Gastrocnemius medialis (tissue), 4 donors: ENCODE measurements around the gene NAALADL1. TPM values are rescaled to one million over a fixed set of nuclear protein-coding genes. Genes with fewer than 3 reads are reported as not detected.
A peak's percentile ranks its signal among the peaks of the same experiment; 100 is the strongest.

Source experiments
- ATAC-seq, 2 donors: fragments of 150-250 bp; one replicate each; pipeline ENCODE4 v1.9.1; 2016
- DNase-seq, 2 donors: peaks; one replicate each; pipeline ENCODE4 v3.0.0-alpha.2; 2019
- H3K27ac ChIP-seq, 4 donors: fragments of 200-600 bp; sonication (generic); 1 replicate in 1 of 4; 2 replicates in 3 of 4; pipeline ENCODE4 v1.5.1; 2016 to 2018; ENCODE audit warnings: mild to moderate bottlenecking in 2 of 4, moderate library complexity in 1 of 4
- H3K27me3 ChIP-seq, 3 donors: fragments of 200-600 bp; sonication (generic) in 2 of 3; 1 replicate in 1 of 3; 2 replicates in 2 of 3; pipeline versions ENCODE4 v1.5.1 to v1.6.0; 2016 to 2019; ENCODE audit warnings: mild to moderate bottlenecking in 1 of 3, moderate library complexity in 1 of 3
- H3K36me3 ChIP-seq, 2 donors: fragments of 200-600 bp; sonication (generic) in 1 of 2; one replicate each; pipeline ENCODE4 v1.5.1; 2017 to 2018
- H3K4me1 ChIP-seq, 2 donors: fragments of 200-600 bp; sonication (generic) in 1 of 2; one replicate each; pipeline ENCODE4 v1.5.1; 2016 to 2017; ENCODE audit warnings: mild to moderate bottlenecking in 2 of 2
- H3K4me3 ChIP-seq, 4 donors: fragments of 200-600 bp; sonication (generic) in 3 of 4; 1 replicate in 1 of 4; 2 replicates in 3 of 4; pipeline ENCODE4 v1.5.1; 2016 to 2019; ENCODE audit warnings: mild to moderate bottlenecking in 2 of 4
- H3K9me3 ChIP-seq, 3 donors: fragments of 200-600 bp; sonication (generic) in 2 of 3; 1 replicate in 1 of 3; 2 replicates in 2 of 3; pipeline ENCODE4 v1.5.1; 2016 to 2019
- POLR2A ChIP-seq, 2 donors: fragments of 450-650 bp; IDR thresholded peaks; one replicate each; pipeline ENCODE4 v1.6.1; 2017; ENCODE audit warnings: antibody characterized with exemption in 2 of 2, mild to moderate bottlenecking in 2 of 2, moderate library complexity in 2 of 2
- in situ Hi-C, 4 donors: fragments of 200-750 bp; cut with MboI; loops; one replicate each; pipeline versions ENCODE4 v1.15.0 to v1.8.0; 2017; ENCODE audit warnings: low sequenced_read_pairs in 4 of 4
- intact Hi-C: fragments of 100-400 bp; cut with DNase I; formaldehyde crosslinking; loops from one replicate; pipeline ENCODE4 v1.15.1; 2023; ENCODE audit warnings: low total_unique reads
- total RNA-seq, 4 donors: library from RNA; depleted of rRNA; stranded (reverse); fragments of >200 nt; gene quantifications; one replicate each; pipeline versions ENCODE4 v1.1.0 to v1.2.3, GENCODE V29; 2016
- TF ChIP-seq, protein P1 (sequence below), 5 experiments: fragments of 450-650 bp in 3 of 5; fragments of 200-600 bp in 2 of 5; sonication (generic) in 2 of 5; IDR thresholded peaks in 4 of 5; conservative IDR thresholded peaks in 1 of 5; 1 replicate in 4 of 5; 2 replicates in 1 of 5; pipeline ENCODE4 v1.5.1; 2016 to 2019; ENCODE audit warnings: antibody characterized with exemption in 5 of 5, mild to moderate bottlenecking in 3 of 5, moderate library complexity in 3 of 5

The NAALADL1 gene
- total RNA-seq, 4 donors from 2014 or later = 0.22 to 4.0 (median 2.6) TPM

DNA sequence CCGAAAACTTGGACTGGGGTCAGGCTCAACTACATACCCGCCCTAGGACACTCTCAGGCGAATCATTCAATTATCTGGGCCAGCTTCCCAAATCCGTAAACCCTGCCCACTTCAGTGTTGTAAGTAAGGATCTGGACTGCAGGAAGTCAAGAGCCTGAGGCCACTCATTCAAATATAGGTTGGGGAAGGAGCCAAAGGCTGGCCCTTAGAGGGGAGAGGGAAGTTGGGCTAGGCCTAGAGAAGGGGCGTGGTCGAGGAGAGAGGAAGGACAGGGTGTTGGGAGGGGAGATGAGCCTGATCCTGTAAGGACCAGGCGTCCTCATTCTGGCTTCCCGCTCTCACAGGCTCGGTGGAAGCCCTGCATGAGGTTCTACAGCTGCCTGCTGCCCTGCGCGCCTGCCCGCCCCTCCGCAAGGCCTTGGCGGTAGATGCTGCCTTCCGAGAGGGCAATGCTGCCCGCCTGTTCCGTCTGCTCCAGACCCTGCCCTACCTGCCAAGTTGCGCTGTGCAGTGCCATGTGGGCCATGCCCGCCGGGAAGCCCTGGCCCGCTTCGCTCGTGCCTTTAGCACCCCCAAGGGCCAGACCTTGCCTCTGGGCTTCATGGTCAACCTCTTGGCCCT lies 14.4 kb downstream of the NAALADL1 start:
- H3K4me1 ChIP-seq = peaks cover 14 to 21% of the 10 kb centered on the region in 2 donors
- intact Hi-C loops (loop anchor here (5.0 kb wide), 1 partner anchor 38 kb away; the partner anchor contains the start of genes CDCA5 and ZFPL1), in situ Hi-C loops (no loop called here)
- H3K36me3 ChIP-seq = peaks cover 0 to 10% of the 10 kb centered on the region in 2 donors
- no peak overlapping the region for H3K4me3 ChIP-seq
- no peaks in the 10 kb centered on the region for H3K9me3 ChIP-seq
- DNase-seq (peak; percentile 9 to 36), ATAC-seq (no peak)
- no peak overlapping the region for H3K27ac ChIP-seq
- H3K27me3 ChIP-seq = no peaks in the 10 kb centered on the region
- TF ChIP-seq, protein P1, sequence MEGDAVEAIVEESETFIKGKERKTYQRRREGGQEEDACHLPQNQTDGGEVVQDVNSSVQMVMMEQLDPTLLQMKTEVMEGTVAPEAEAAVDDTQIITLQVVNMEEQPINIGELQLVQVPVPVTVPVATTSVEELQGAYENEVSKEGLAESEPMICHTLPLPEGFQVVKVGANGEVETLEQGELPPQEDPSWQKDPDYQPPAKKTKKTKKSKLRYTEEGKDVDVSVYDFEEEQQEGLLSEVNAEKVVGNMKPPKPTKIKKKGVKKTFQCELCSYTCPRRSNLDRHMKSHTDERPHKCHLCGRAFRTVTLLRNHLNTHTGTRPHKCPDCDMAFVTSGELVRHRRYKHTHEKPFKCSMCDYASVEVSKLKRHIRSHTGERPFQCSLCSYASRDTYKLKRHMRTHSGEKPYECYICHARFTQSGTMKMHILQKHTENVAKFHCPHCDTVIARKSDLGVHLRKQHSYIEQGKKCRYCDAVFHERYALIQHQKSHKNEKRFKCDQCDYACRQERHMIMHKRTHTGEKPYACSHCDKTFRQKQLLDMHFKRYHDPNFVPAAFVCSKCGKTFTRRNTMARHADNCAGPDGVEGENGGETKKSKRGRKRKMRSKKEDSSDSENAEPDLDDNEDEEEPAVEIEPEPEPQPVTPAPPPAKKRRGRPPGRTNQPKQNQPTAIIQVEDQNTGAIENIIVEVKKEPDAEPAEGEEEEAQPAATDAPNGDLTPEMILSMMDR (IDR thresholded peaks at IDR 0.05 in 4 of 5, conservative IDR thresholded peaks at IDR 0.05 in 1 of 5) = no peak
- TF ChIP-seq POLR2A (IDR thresholded peaks at IDR 0.05) = no peak

DNA sequence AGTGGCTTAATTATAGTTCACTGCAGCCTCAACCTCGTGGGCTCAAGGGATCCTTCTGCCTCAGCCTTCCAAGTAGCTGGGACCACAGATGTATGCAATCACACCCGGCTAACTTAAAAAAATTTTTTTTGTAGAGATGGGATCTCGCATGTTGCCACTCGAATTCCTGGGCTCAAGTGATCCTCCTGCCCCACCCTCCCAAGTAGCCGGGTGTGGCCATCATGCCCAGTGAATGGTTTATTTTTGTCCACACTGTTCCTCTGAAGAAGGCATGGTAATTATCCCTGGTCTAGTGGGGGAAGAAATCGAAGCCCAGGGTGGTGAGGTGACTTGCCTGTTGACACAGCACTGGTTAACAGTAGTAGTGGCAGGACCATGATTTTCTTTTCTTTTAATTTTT lies 15.5 kb downstream of the NAALADL1 start:
- in situ Hi-C loops = no loop called here
- no peaks in the 10 kb centered on the region for H3K27me3 ChIP-seq
- peaks cover 0 to 16% of the 10 kb centered on the region in 2 donors for H3K36me3 ChIP-seq
- H3K9me3 ChIP-seq = no peaks in the 10 kb centered on the region
- H3K4me1 ChIP-seq = peaks cover 14 to 21% of the 10 kb centered on the region in 2 donors
- no peak for TF ChIP-seq POLR2A (IDR thresholded peaks at IDR 0.05)
- TF ChIP-seq, protein P1 (IDR thresholded peaks at IDR 0.05 in 4 of 5, conservative IDR thresholded peaks at IDR 0.05 in 1 of 5) = no peak
- no peak for DNase-seq
- intact Hi-C loops = loop anchor here (5.0 kb wide), 1 partner anchor 39 kb away; the partner anchor contains the start of genes CDCA5 and ZFPL1
- no peak overlapping the region for H3K27ac ChIP-seq
- no peak overlapping the region for H3K4me3 ChIP-seq
- ATAC-seq = no peak

DNA sequence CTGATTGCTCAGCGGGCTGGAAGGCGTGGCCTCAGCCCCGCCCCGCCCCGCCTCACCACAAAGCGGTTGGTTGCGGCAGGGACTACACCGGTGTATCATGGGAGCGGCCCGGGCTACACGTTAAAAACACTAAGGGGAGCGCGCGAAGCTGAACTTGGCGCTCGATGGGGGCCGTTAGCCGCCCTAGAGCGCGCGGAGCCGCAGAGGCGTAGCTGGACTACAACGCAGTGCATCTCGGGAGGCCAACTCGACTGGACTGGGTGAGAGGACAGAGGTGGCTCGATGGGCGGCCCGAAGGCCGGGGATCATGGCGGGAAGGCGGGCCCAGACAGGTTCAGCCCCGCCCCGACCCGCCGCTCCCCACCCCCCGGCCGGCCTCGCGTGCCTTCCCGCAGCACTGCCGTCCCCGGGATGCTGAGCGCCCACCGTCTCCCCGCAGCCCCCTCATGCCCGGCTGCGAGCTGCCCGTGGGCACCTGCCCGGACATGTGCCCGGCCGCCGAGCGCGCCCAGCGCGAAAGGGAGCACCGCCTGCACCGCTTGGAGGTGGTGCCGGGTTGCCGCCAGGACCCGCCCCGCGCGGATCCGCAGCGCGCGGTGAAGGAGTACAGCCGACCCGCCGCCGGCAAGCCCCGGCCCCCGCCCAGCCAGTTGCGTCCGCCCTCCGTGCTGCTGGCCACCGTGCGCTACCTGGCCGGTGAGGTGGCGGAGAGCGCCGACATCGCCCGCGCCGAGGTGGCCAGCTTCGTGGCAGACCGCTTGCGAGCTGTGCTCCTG lies 17.3 kb downstream of the NAALADL1 start, which contains the start of gene SAC3D1:
Gene SAC3D1 (plus strand): TSS at position 364 of the 776 bp plus-strand sequence. CDS start 83 bp downstream, at position 447.
- peak; percentile 73 to 89 for DNase-seq
- Histone ChIP-seq H3K27me3 (no peaks in the 10 kb centered on the region), H3K27ac (peak within 1 kb of the TSS; percentile 87 to 98 (median 92)), H3K4me3 (peak within 1 kb of the TSS; percentile 56 to 94 (median 70)), H3K36me3 (peaks cover 0 to 24% of the 10 kb centered on the region in 2 donors), H3K9me3 (no peaks in the 10 kb centered on the region), H3K4me1 (peaks cover 14 to 21% of the 10 kb centered on the region in 2 donors)
- intact Hi-C loops = loop anchor here (1.0 to 5.0 kb wide), 3 partner anchors 14 to 41 kb away; partner anchors contain the start of genes ARL2, CDCA5, SNX15 and ZFPL1
- TF ChIP-seq, protein P1 (IDR thresholded peaks at IDR 0.05 in 4 of 5, conservative IDR thresholded peaks at IDR 0.05 in 1 of 5) = no peak
- peak; percentile 19 to 52 for TF ChIP-seq POLR2A (IDR thresholded peaks at IDR 0.05)
- in situ Hi-C loops = no loop called here
- peak; percentile 96 for ATAC-seq

DNA sequence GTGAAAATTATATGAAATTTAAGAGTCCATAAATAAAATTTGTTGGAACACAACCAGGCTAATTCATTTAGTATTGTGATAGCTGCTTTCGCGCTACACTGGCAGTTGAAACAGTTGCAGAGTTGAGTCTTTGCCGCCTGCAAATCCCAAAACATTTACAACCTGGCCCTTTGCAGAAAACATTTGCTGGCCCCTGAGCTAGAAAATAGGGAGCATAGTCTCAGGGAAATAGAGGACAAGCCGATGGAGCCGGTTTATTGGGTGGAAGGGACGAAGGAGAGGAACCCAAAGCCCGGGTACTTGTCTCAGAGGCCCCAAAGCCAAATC lies 17.9 kb downstream of the NAALADL1 start:
- TF ChIP-seq POLR2A (IDR thresholded peaks at IDR 0.05) = no peak
- TF ChIP-seq, protein P1 (IDR thresholded peaks at IDR 0.05 in 4 of 5, conservative IDR thresholded peaks at IDR 0.05 in 1 of 5) = no peak
- in situ Hi-C loops = no loop called here
- intact Hi-C loops = loop anchor here (1.0 to 5.0 kb wide), 2 partner anchors 26 to 42 kb away; partner anchors contain the start of genes ARL2, CDCA5 and ZFPL1
- H3K27ac ChIP-seq = peak overlapping the region; percentile 87 to 98 (median 92)
- H3K4me3 ChIP-seq = peak overlapping the region; percentile 56 to 94 (median 70)
- peaks cover 14 to 21% of the 10 kb centered on the region in 2 donors for H3K4me1 ChIP-seq
- H3K36me3 ChIP-seq = peaks cover 0 to 29% of the 10 kb centered on the region in 2 donors
- ATAC-seq = peak in 1 of 2 donors; percentile 6
- H3K27me3 ChIP-seq = no peaks in the 10 kb centered on the region
- no peaks in the 10 kb centered on the region for H3K9me3 ChIP-seq
- DNase-seq = no peak
